HepG2 (cell line): Measurements from ENCODE around the gene DCST2. TPM values are rescaled to one million over a fixed set of nuclear protein-coding genes. Genes with fewer than 3 reads are reported as not detected.

Source experiments
- AHR ChIP-seq: IDR thresholded peaks from 2 replicates; pipeline ENCODE4 v1.6.1; 2018; ENCODE audit warnings: missing genetic modification reagents, missing compliant biosample characterization
- CAMTA2 ChIP-seq: sonication (generic); formaldehyde crosslinking; IDR thresholded peaks from 2 replicates; pipeline ENCODE4 v1.4.0; 2020; ENCODE audit warnings: mild to moderate bottlenecking, missing genetic modification reagents, borderline replicate concordance
- DR1 ChIP-seq: sonication (generic); formaldehyde crosslinking; IDR thresholded peaks from 2 replicates; pipeline ENCODE4 v1.8.0; 2021; ENCODE audit warnings: mild to moderate bottlenecking, missing genetic modification reagents, inconsistent platforms
- EHMT2 ChIP-seq: fragments of 200-600 bp; sonication (generic); IDR thresholded peaks from 2 replicates; pipeline ENCODE4 v1.7.0; 2017; ENCODE audit warnings: antibody characterized with exemption, low read depth, low read length, borderline replicate concordance
- KLF12 ChIP-seq: sonication (generic); formaldehyde crosslinking; IDR thresholded peaks from 2 replicates; pipeline ENCODE4 v1.4.0; 2020; ENCODE audit warnings: missing genetic modification reagents, borderline replicate concordance
- NFKBIZ ChIP-seq: IDR thresholded peaks from 2 replicates; pipeline ENCODE4 v1.6.1; 2018; ENCODE audit warnings: missing genetic modification reagents, missing compliant biosample characterization
- NONO ChIP-seq, 2 experiments: fragments of 450-650 bp in 1 of 2; sonication (generic) in 1 of 2; formaldehyde crosslinking in 1 of 2; IDR thresholded peaks in 1 of 2; conservative IDR thresholded peaks in 1 of 2; 2 replicates each; pipeline versions ENCODE4 v1.6.1 to v1.8.0; 2017 to 2022; ENCODE audit warnings: mild to moderate bottlenecking in 1 of 2, missing genetic modification reagents in 1 of 2, moderate library complexity in 1 of 2
- ONECUT2 ChIP-seq: sonication (generic); formaldehyde crosslinking; IDR thresholded peaks from 2 replicates; pipeline ENCODE4 v1.4.0; 2020; ENCODE audit warnings: missing genetic modification reagents
- RAD51 ChIP-seq: fragments of 450-650 bp; IDR thresholded peaks from 2 replicates; pipeline ENCODE4 v1.6.1; 2016; ENCODE audit warnings: borderline replicate concordance
- SAFB2 ChIP-seq: sonication (generic); formaldehyde crosslinking; IDR thresholded peaks from 2 replicates; pipeline ENCODE4 v1.5.1; 2020; ENCODE audit warnings: missing genetic modification reagents, low read depth, mild to moderate bottlenecking, borderline replicate concordance
- U2AF1 ChIP-seq: fragments of 200-400 bp; formaldehyde crosslinking; optimal IDR thresholded peaks from 2 replicates; pipeline ENCODE3; 2017; ENCODE audit warnings: mild to moderate bottlenecking, low read depth, low read length
- ZNF143 ChIP-seq: sonication (generic); formaldehyde crosslinking; IDR thresholded peaks from 2 replicates; pipeline ENCODE4 v1.4.0; 2020; ENCODE audit warnings: missing genetic modification reagents
- ZNF331 ChIP-seq: sonication (generic); formaldehyde crosslinking; IDR thresholded peaks from 2 replicates; pipeline ENCODE4 v1.4.0; 2020; ENCODE audit warnings: missing genetic modification reagents
- ZNF33A ChIP-seq: sonication (generic); formaldehyde crosslinking; IDR thresholded peaks from 2 replicates; pipeline ENCODE4 v1.5.1; 2020; ENCODE audit warnings: missing genetic modification reagents, mild to moderate bottlenecking, moderate library complexity, borderline replicate concordance
- ZNF430 ChIP-seq: sonication (generic); formaldehyde crosslinking; IDR thresholded peaks from 2 replicates; pipeline ENCODE4 v1.9.0; 2021; ENCODE audit warnings: mild to moderate bottlenecking, missing genetic modification reagents
- ZNF674 ChIP-seq: sonication (generic); formaldehyde crosslinking; IDR thresholded peaks from 2 replicates; pipeline ENCODE4 v1.5.0; 2020; ENCODE audit warnings: low read depth, mild to moderate bottlenecking, missing genetic modification reagents
- ZNF776 ChIP-seq: sonication (generic); formaldehyde crosslinking; IDR thresholded peaks from 2 replicates; pipeline ENCODE4 v1.4.0; 2020; ENCODE audit warnings: mild to moderate bottlenecking, missing genetic modification reagents
- polyA plus RNA-seq, 8 experiments: library from polyadenylated mRNA; depleted of rRNA in 3 of 8; stranded (reverse) in 7 of 8; unstranded in 1 of 8; fragments of >200 nt; fragmentation: Illumina TruSeq in 4 of 8; extraction: Trizol in 4 of 8; gene quantifications; 2 replicates each; pipeline versions ENCODE4 v1.2.1 to v1.2.3, GENCODE V29; 2011 to 2016; ENCODE audit warnings: low read depth in 4 of 8, missing spikeins in 1 of 8, mixed read lengths in 1 of 8; ENCODE audit not compliant: insufficient read depth in 1 of 8
- total RNA-seq, 5 experiments: library from RNA; depleted of rRNA; stranded (reverse); fragments of >200 nt; fragmentation: Illumina TruSeq; extraction: Trizol; gene quantifications; 2 replicates each; pipeline ENCODE4 v1.2.3, GENCODE V29; 2016; ENCODE audit warnings: low read depth in 1 of 5
- TF ChIP-seq, protein P1 (sequence below), 2 experiments: sonication (generic) in 1 of 2; formaldehyde crosslinking in 1 of 2; IDR thresholded peaks; 2 replicates each; pipeline versions ENCODE4 v1.4.0 to v1.6.1; 2016 to 2020; ENCODE audit warnings: borderline replicate concordance in 1 of 2, low read depth in 1 of 2, mild to moderate bottlenecking in 1 of 2, missing genetic modification reagents in 1 of 2
- TF ChIP-seq, protein P2 (sequence below): sonication (generic); formaldehyde crosslinking; IDR thresholded peaks from 2 replicates; pipeline ENCODE4 v1.5.0; 2020; ENCODE audit warnings: mild to moderate bottlenecking, missing genetic modification reagents
- TF ChIP-seq, protein P3 (sequence below): sonication (generic); formaldehyde crosslinking; IDR thresholded peaks from 2 replicates; pipeline ENCODE4 v1.5.0; 2020; ENCODE audit warnings: missing genetic modification reagents, mild to moderate bottlenecking, borderline replicate concordance
- TF ChIP-seq, protein P4 (sequence below): sonication (generic); formaldehyde crosslinking; conservative IDR thresholded peaks from 2 replicates; pipeline ENCODE4 v1.5.0; 2020; ENCODE audit warnings: missing genetic modification reagents

DCST2 gene
- total and polyA plus RNA-seq, 2 of the 13 experiments (the other 11 are each of a cell fraction or from before 2014, with no cell fraction given): 0.74 TPM; not detected in 1

DNA sequence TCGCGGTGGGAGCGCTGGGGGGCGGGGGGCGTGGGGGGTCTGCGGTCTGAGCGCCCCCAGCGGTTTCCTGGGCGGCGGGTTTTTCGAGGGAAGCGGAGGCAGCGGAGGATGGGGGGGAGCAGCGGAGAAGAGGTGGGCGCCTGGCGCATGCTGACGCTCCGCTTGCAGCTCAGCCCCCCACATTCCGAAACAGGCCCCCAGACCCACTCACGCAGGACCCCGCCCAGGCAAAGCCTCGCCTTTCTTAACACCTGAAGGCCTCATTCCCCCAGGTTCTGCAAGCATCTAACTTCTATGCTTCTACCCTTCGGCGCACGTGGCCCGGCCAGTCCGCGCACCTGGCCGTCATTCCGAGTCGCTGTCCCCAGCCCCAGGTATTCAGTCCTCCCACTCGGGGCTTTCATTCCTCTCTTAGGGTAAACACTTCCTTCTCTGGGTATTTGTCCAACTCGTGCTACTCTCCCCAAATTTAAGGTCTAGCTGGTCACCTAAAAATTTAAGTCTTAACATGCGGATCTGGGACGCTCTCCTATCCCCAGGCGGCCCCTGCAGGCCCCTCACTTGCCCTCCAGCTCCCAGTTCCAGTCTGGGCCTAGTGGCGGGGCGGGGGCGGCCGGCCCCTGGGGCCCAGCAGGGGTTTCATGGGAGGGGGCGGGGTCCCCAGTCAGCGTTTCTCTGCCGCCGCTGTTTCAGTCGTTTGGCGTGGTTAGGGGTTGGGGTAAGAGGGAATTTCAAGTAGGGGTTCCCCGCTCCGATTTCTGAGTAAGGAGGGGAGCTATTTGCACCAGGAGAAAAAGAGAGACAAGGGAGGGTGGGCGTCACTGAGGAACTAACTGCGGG lies 33.8 kb downstream of the DCST2 start (continued):
- TF ChIP-seq, protein P1, sequence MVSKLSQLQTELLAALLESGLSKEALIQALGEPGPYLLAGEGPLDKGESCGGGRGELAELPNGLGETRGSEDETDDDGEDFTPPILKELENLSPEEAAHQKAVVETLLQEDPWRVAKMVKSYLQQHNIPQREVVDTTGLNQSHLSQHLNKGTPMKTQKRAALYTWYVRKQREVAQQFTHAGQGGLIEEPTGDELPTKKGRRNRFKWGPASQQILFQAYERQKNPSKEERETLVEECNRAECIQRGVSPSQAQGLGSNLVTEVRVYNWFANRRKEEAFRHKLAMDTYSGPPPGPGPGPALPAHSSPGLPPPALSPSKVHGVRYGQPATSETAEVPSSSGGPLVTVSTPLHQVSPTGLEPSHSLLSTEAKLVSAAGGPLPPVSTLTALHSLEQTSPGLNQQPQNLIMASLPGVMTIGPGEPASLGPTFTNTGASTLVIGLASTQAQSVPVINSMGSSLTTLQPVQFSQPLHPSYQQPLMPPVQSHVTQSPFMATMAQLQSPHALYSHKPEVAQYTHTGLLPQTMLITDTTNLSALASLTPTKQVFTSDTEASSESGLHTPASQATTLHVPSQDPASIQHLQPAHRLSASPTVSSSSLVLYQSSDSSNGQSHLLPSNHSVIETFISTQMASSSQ (IDR thresholded peaks at IDR 0.05; ENCODE audit: low read depth): no peak
- TF ChIP-seq, protein P1 (CRISPR knock-in tag; IDR thresholded peaks at IDR 0.05; ENCODE audit: borderline replicate concordance): no peak
- TF ChIP-seq, protein P2, sequence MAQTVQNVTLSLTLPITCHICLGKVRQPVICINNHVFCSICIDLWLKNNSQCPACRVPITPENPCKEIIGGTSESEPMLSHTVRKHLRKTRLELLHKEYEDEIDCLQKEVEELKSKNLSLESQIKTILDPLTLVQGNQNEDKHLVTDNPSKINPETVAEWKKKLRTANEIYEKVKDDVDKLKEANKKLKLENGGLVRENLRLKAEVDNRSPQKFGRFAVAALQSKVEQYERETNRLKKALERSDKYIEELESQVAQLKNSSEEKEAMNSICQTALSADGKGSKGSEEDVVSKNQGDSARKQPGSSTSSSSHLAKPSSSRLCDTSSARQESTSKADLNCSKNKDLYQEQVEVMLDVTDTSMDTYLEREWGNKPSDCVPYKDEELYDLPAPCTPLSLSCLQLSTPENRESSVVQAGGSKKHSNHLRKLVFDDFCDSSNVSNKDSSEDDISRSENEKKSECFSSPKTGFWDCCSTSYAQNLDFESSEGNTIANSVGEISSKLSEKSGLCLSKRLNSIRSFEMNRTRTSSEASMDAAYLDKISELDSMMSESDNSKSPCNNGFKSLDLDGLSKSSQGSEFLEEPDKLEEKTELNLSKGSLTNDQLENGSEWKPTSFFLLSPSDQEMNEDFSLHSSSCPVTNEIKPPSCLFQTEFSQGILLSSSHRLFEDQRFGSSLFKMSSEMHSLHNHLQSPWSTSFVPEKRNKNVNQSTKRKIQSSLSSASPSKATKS (CRISPR knock-in tag): no peak
- TF ChIP-seq SAFB2 (CRISPR knock-in tag): no peak; the same call in 1 of the 2 replicates
- TF ChIP-seq ZNF674: no peak
- no peak for TF ChIP-seq AHR
- TF ChIP-seq ZNF143: no peak
- TF ChIP-seq RAD51: no peak
- TF ChIP-seq EHMT2: no peak
- TF ChIP-seq, protein P3, sequence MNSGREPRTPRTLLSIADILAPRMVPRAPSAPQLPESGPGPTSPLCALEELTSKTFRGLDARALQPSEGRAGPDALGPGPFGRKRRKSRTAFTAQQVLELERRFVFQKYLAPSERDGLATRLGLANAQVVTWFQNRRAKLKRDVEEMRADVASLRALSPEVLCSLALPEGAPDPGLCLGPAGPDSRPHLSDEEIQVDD (CRISPR knock-in tag): no peak
- TF ChIP-seq KLF12 (CRISPR knock-in tag): peak; percentile 38; the same call in 1 of the 2 replicates
- TF ChIP-seq ZNF33A (CRISPR knock-in tag): no peak
- no peak for TF ChIP-seq ZNF331 (CRISPR knock-in tag)
- TF ChIP-seq NFKBIZ (CRISPR knock-in tag): peak; percentile 69; the same call in 1 of the 2 replicates
- TF ChIP-seq NONO (IDR thresholded peaks at IDR 0.05): no peak
- TF ChIP-seq NONO (CRISPR knock-in tag; conservative IDR thresholded peaks at IDR 0.05): no peak
- TF ChIP-seq ONECUT2 (CRISPR knock-in tag): no peak
- TF ChIP-seq, protein P4, sequence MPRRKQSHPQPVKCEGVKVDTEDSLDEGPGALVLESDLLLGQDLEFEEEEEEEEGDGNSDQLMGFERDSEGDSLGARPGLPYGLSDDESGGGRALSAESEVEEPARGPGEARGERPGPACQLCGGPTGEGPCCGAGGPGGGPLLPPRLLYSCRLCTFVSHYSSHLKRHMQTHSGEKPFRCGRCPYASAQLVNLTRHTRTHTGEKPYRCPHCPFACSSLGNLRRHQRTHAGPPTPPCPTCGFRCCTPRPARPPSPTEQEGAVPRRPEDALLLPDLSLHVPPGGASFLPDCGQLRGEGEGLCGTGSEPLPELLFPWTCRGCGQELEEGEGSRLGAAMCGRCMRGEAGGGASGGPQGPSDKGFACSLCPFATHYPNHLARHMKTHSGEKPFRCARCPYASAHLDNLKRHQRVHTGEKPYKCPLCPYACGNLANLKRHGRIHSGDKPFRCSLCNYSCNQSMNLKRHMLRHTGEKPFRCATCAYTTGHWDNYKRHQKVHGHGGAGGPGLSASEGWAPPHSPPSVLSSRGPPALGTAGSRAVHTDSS: no peak
- TF ChIP-seq ZNF776: no peak
- no peak for TF ChIP-seq CAMTA2 (CRISPR knock-in tag)
- no peak for TF ChIP-seq U2AF1
- TF ChIP-seq DR1 (CRISPR knock-in tag): no peak
- TF ChIP-seq ZNF430 (CRISPR knock-in tag): no peak
